Loucy (cell line): Measurements from ENCODE around the gene CRACDL.

Experiments used
- H2AFZ ChIP-seq: fragments of 200-600 bp; sonication (generic); 2 replicates; pipeline ENCODE4 v1.6.0; 2016; ENCODE audit warnings: antibody characterized with exemption, mild to moderate bottlenecking, low read length, moderate library complexity
- H3F3A ChIP-seq: fragments of 200-600 bp; 2 replicates; pipeline ENCODE4 v1.6.0; 2016; ENCODE audit warnings: antibody characterized with exemption, low read depth, mild to moderate bottlenecking
- H3K27me3 ChIP-seq: fragments of 200-600 bp; sonication (generic); 2 replicates; pipeline ENCODE4 v1.6.1; 2014; ENCODE audit warnings: low read length, mild to moderate bottlenecking; ENCODE audit not compliant: insufficient read depth, poor library complexity, severe bottlenecking
- H3K36me3 ChIP-seq: fragments of 200-600 bp; sonication (generic); 2 replicates; pipeline ENCODE4 v1.6.1; 2016; ENCODE audit warnings: low read length; ENCODE audit not compliant: insufficient read depth
- H3K4me1 ChIP-seq: fragments of 200-600 bp; sonication (generic); 2 replicates; pipeline ENCODE4 v1.5.1; 2014; ENCODE audit warnings: low read length, mild to moderate bottlenecking; ENCODE audit not compliant: insufficient read depth, poor library complexity, severe bottlenecking
- H3K4me2 ChIP-seq: fragments of 200-600 bp; sonication (generic); 2 replicates; pipeline ENCODE4 v1.6.0; 2014; ENCODE audit warnings: antibody characterized with exemption, low read length, low read depth, mild to moderate bottlenecking; ENCODE audit not compliant: poor library complexity, severe bottlenecking
- H3K4me3 ChIP-seq: fragments of 200-600 bp; sonication (generic); 2 replicates; pipeline ENCODE4 v1.5.1; 2014; ENCODE audit warnings: low read length, mild to moderate bottlenecking, mixed read lengths; ENCODE audit not compliant: poor library complexity, severe bottlenecking
- H3K79me2 ChIP-seq: fragments of 200-600 bp; sonication (generic); 2 replicates; pipeline ENCODE4 v1.6.1; 2014; ENCODE audit warnings: low read length; ENCODE audit not compliant: insufficient read depth
- H3K9ac ChIP-seq: fragments of 200-600 bp; sonication (generic); 2 replicates; pipeline ENCODE4 v1.6.0; 2014; ENCODE audit warnings: mild to moderate bottlenecking, low read depth, low read length, moderate library complexity; ENCODE audit not compliant: poor library complexity, severe bottlenecking
- H3K9me2 ChIP-seq: fragments of 200-600 bp; sonication (generic); replicated peaks from 2 replicates; pipeline ENCODE4 v1.6.1; 2016; ENCODE audit warnings: low read depth, low read length, mixed read lengths
- H3K9me3 ChIP-seq: fragments of 200-600 bp; sonication (generic); 2 replicates; pipeline ENCODE4 v1.6.1; 2014; ENCODE audit warnings: mild to moderate bottlenecking, antibody characterized with exemption, low read length, low read depth; ENCODE audit not compliant: insufficient read depth
- H4K20me1 ChIP-seq: fragments of 200-600 bp; sonication (generic); 2 replicates; pipeline ENCODE4 v1.6.0; 2014; ENCODE audit warnings: antibody characterized with exemption, low read length, mild to moderate bottlenecking; ENCODE audit not compliant: insufficient read depth, poor library complexity, severe bottlenecking
- CTCF ChIP-seq: fragments of 200-600 bp; sonication (generic); conservative IDR thresholded peaks from 2 replicates; pipeline ENCODE4 v1.5.1; 2014; ENCODE audit warnings: mild to moderate bottlenecking, antibody characterized with exemption, low read length
- EZH2phosphoT487 ChIP-seq: fragments of 200-600 bp; IDR thresholded peaks from 2 replicates; pipeline ENCODE4 v1.6.1; 2018; ENCODE audit warnings: antibody characterized with exemption, mild to moderate bottlenecking, moderate library complexity, borderline replicate concordance

Gene CRACDL

DNA sequence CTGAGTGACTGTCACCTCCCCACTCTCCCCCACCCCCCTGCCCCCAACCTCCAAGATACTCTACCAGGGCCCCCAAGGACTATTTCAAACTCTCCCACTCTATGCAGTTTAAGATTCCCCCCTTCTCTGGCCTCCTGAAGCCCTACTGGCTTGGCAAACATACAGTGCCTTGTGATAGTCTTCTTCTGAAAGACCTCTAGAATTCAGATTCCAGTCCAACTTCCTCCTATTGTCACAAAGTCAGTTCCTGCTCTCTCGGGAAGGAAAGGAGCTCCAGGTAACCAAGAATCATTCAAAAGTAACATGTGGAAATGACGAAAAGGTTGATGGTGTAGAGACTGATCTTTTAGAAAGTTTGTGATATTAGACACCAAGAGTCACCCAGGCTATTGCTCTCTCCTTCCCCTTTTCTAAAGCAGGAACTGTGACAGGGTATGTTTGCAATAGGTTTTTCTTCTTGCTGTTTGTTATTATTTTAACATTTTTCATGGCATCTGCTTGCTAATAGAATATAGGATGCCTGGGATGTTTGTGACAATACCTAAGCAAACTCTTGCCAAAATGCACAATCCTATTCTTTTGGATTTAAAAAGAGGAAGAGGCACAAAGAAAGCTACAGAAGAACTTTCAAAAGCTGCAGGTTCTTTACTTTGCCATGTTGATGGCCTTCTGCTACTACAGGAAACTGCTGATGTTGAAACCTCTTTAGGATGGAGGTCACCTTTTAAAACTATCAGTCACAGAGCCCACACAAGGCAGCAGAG lies 111.6 kb downstream of the CRACDL start:
- H3K9me3 ChIP-seq, result no peaks in the 10 kb centered on the region
- H2AFZ ChIP-seq, result peak overlapping the region; percentile 54
- no peaks in the 10 kb centered on the region for H3K27me3 ChIP-seq
- H3K79me2 ChIP-seq, result no peaks in the 10 kb centered on the region
- no peak overlapping the region for H3K9ac ChIP-seq
- TF ChIP-seq CTCF (no peak), EZH2phosphoT487 (no peak)
- no peaks in the 10 kb centered on the region for H4K20me1 ChIP-seq
- peaks cover 31% of the 10 kb centered on the region for H3K4me1 ChIP-seq
- H3K4me3 ChIP-seq, result no peak overlapping the region
- H3K4me2 ChIP-seq, result no peak overlapping the region
- no peaks in the 10 kb centered on the region for H3K36me3 ChIP-seq
- no peaks in the 10 kb centered on the region for H3K9me2 ChIP-seq
- no peaks in the 10 kb centered on the region for H3F3A ChIP-seq

- Histone ChIP-seq H3F3A (no peaks in the 10 kb centered on the region), H3K36me3 (no peaks in the 10 kb centered on the region), H3K4me2 (no peak overlapping the region), H2AFZ (no peak overlapping the region), H3K4me1 (peaks cover 23% of the 10 kb centered on the region), H3K4me3 (no peak overlapping the region), H3K9ac (no peak overlapping the region), H3K27me3 (no peaks in the 10 kb centered on the region), H3K9me2 (no peaks in the 10 kb centered on the region), H3K79me2 (no peaks in the 10 kb centered on the region), H4K20me1 (no peaks in the 10 kb centered on the region), H3K9me3 (no peaks in the 10 kb centered on the region)
- TF ChIP-seq EZH2phosphoT487 (no peak), CTCF (no peak)
These were observed 112.5 kb downstream of the CRACDL start for GRCh38 chr2:98823196-98824170.

- Histone ChIP-seq H3K27me3 (no peaks in the 10 kb centered on the region), H3F3A (no peaks in the 10 kb centered on the region), H3K4me1 (peaks cover 17% of the 10 kb centered on the region), H4K20me1 (no peaks in the 10 kb centered on the region), H2AFZ (no peak overlapping the region), H3K79me2 (no peaks in the 10 kb centered on the region), H3K9me2 (no peaks in the 10 kb centered on the region), H3K4me3 (no peak overlapping the region), H3K4me2 (no peak overlapping the region), H3K9me3 (no peaks in the 10 kb centered on the region), H3K36me3 (no peaks in the 10 kb centered on the region), H3K9ac (no peak overlapping the region)
- TF ChIP-seq EZH2phosphoT487, result no peak
- no peak for TF ChIP-seq CTCF
These were observed 113.5 kb downstream of the CRACDL start for GRCh38 chr2:98822301-98823164.
